ENCODE results near the gene KIAA1614. TPM values are rescaled to one million over a fixed set of nuclear protein-coding genes. Genes with fewer than 3 reads are reported as not detected.

KIAA1614 gene
- total and polyA plus RNA-seq, 10 of the 15 experiments (the other 5 are each of a cell fraction or from before 2014, with no cell fraction given), result 0.03 to 1.0 (median 0.26) TPM; not detected in 1

GRCh38 chr1:180919183-180919700 lies 6.5 kb downstream of the KIAA1614 start (continued):
- TF ChIP-seq ATF3 (IDR thresholded peaks at IDR 0.05; ENCODE audit: borderline replicate concordance, extremely low read depth, low read depth, low read length) (no peak), BMI1 (IDR thresholded peaks at IDR 0.05; ENCODE audit: borderline replicate concordance) (no peak), SIN3A (IDR thresholded peaks at IDR 0.05; ENCODE audit: low read depth, low read length) (no peak)

GRCh38 chr1:180920193-180920592 lies 7.5 kb downstream of the KIAA1614 start:
- no peak overlapping the region for H2AFZ ChIP-seq (ENCODE audit: control insufficient read depth, low read depth, low read length)
- H3K36me3 ChIP-seq (ENCODE audit: control insufficient read depth in 2 of 2, insufficient read depth in 2 of 2, low read length in 1 of 2), result no peaks in the 10 kb centered on the region
- no peak overlapping the region for H3K4me3 ChIP-seq
- BruUV-seq (replicated peaks), result no TSS peak
- H3K9me3 ChIP-seq (replicated peaks; ENCODE audit: control insufficient read depth, insufficient read depth, low read length), result no peaks in the 10 kb centered on the region
- in situ Hi-C loops (cut with MboI) (no loop called here), intact Hi-C loops (cut with micrococcal nuclease; ENCODE audit: unreplicated experiment) (loop anchor here (1.0 kb wide), 1 partner anchor 38 kb away; no protein-coding TSS in a partner anchor)
- H3K79me2 ChIP-seq (ENCODE audit: control insufficient read depth, insufficient read depth, low read length), result no peaks in the 10 kb centered on the region
- no peaks in the 10 kb centered on the region for H4K20me1 ChIP-seq (ENCODE audit: control insufficient read depth, insufficient read depth)
- ChIA-PET RAD21 (ENCODE audit: unreplicated experiment) (interaction anchor here (0.6 to 16.7 kb wide), 25 partner anchors 8 to 404 kb away, joined by 3 to 215 read pairs (median 4); partner anchors contain the start of genes KIAA1614 and MR1), POLR2A (interaction anchor here (0.9 kb wide), 1 partner anchor 404 kb away, joined by 3 read pairs; no protein-coding TSS in a partner anchor), CTCF (interaction anchor here (0.6 to 19.8 kb wide), 17 partner anchors 8 to 405 kb away, joined by 3 to 344 read pairs (median 5); no protein-coding TSS in a partner anchor), SMC1A (ENCODE audit: uncharacterized antibody, unreplicated experiment) (interaction anchor here (0.9 to 19.3 kb wide), 17 partner anchors 11 to 247 kb away, joined by 3 to 304 read pairs (median 4); no protein-coding TSS in a partner anchor)
- no peak overlapping the region for H3K27ac ChIP-seq (ENCODE audit: control insufficient read depth, insufficient read depth)
- FAIRE-seq, result no peak
- peaks cover 0 to 3% of the 10 kb centered on the region in 2 experiments; a peak in 1 of 4 replicates for H3K27me3 ChIP-seq (replicated peaks in 1 of 2; ENCODE audit: control insufficient read depth in 2 of 2, insufficient read depth in 2 of 2, low read length in 1 of 2)
- H3K4me2 ChIP-seq (ENCODE audit: control insufficient read depth, insufficient read depth), result no peak overlapping the region
- no peak for ATAC-seq
- DNase-seq (ENCODE audit: low read depth, low spot score), result no peak
- no peak for TF ChIP-seq POLR2AphosphoS2 (IDR thresholded peaks at IDR 0.05; ENCODE audit: low read depth, low read length)
- H3K9ac ChIP-seq (ENCODE audit: control insufficient read depth, insufficient read depth, low read length), result no peak overlapping the region
- peaks cover 9% of the 10 kb centered on the region for H3K4me1 ChIP-seq (ENCODE audit: control insufficient read depth, insufficient read depth, low read length)
- WGBS (ENCODE audit: insufficient coverage, insufficient replicate concordance, low lambda C conversion rate, missing lambda C conversion rate), result 66% methylated on average over 7 of the region's 7 CpGs

Measured in GM12878 (cell line).